Measurements from ENCODE around the gene MTARC1. TPM values are rescaled to one million over a fixed set of nuclear protein-coding genes. Genes with fewer than 3 reads are reported as not detected.
A peak's percentile ranks its signal among the peaks of the same experiment; 100 is the strongest.

MTARC1 gene
- total RNA-seq, 1 donor from 2014 or later, result 18.0 TPM

DNA sequence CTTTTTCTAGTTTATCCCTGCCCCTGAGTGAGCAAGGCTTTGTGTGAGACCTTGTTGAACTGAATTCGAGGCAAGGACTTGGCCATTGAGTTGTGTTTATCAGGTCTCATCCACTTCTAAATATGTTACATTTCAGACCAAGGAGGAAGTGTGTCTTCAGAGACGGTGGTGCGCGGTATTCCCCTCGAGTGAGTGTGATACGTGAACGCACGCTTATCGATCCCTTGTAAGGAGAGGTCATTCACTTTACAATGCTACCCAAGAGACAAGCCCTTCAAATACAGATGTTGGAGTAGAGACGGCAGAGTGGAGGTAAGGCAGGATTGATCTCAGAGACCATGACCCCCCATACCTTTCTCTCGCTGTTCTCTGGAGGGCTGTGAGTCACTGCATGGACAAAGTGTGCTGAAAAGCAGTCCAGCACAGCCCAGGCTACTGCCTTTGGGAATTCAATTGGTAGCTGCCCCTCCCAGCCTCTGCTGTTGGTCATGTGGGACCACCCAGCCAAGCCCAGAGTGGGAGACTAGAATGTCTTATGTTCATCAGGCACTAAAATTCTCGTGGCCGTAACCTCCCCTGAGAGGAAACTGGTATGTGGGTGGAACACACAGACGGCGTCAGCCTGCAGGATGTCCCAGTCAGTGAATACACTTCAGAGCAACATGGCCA, 16.3 kb upstream of the MTARC1 start:
- Mint-ChIP-seq H3K36me3 (peaks cover 3% of the 10 kb centered on the region), H3K27ac (no peak overlapping the region)
- no peak for DNase-seq (ENCODE audit: extremely low spot score, unreplicated experiment)

DNA sequence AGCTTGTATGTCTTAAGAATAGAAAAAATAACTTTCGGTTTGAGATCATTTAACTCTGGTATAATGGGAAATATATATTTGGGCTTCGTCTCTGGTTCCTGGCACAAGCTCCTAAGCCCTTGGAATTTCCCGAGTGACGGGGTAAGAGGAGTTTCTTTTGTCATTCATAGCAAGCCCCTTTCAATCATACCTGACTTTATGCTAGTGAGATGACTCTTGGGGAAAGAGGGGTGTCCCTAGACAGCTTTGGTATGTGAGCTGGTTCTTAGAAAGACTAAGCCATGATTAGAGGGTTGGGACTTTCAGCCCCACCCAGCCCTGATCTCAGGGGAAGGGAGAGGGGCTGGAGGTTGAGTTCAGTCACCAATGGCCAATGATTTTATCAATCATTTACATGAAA, 13.9 kb upstream of the MTARC1 start:
- Mint-ChIP-seq H3K36me3 (peaks cover 3% of the 10 kb centered on the region), H3K9me3 (no peaks in the 10 kb centered on the region), H3K27me3 (no peaks in the 10 kb centered on the region), H3K4me3 (no peak overlapping the region), H3K4me1 (ENCODE audit: unreplicated experiment) (peaks cover 5% of the 10 kb centered on the region), H3K27ac (no peak overlapping the region)
- TF ChIP-seq CTCF (conservative IDR thresholded peaks at IDR 0.05), result no peak
- no peak for DNase-seq (ENCODE audit: extremely low spot score, unreplicated experiment)

More for the DNA sequence above, 16.3 kb upstream of the MTARC1 start:
- no peak for TF ChIP-seq CTCF (conservative IDR thresholded peaks at IDR 0.05)
- Mint-ChIP-seq H3K4me1 (ENCODE audit: unreplicated experiment) (no peaks in the 10 kb centered on the region), H3K27me3 (no peaks in the 10 kb centered on the region), H3K4me3 (no peak overlapping the region), H3K9me3 (no peaks in the 10 kb centered on the region)

DNA sequence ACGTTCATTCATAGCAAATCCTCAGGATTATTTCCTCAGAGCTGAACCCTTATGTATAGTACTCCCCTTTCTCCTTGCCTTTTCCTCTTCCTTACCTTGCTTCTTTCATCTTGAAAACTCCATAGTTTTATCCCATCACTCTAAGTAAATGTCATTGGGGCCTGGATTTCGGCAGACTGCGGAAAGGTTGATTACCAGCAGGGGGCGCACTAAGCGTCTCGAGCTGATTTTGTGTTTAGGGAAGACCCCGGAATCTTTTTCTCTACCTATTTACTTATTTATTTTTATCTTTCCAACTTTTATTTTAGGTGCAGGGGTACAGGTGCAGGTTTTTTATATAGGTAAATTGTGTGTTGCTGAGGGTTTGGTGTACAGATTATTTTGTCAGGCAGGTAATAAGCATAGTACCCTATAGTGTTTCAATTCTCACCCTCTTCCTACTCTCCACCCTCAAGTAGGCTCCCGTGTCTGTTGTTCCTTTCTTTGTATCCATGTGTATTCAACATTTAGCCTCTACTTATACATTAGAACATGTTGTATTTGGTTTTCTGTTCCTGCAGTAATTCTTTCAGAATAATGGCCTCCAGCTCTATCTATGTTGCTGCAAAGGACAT, 11.4 kb upstream of the MTARC1 start:
- TF ChIP-seq CTCF (conservative IDR thresholded peaks at IDR 0.05), result peak; percentile 91
- H3K9me3 Mint-ChIP-seq, result no peaks in the 10 kb centered on the region
- no peak overlapping the region for H3K27ac Mint-ChIP-seq
- no peak for DNase-seq (ENCODE audit: extremely low spot score, unreplicated experiment)
- no peaks in the 10 kb centered on the region for H3K27me3 Mint-ChIP-seq
- no peaks in the 10 kb centered on the region for H3K36me3 Mint-ChIP-seq
- peaks cover 5% of the 10 kb centered on the region for H3K4me1 Mint-ChIP-seq (ENCODE audit: unreplicated experiment)
- H3K4me3 Mint-ChIP-seq, result no peak overlapping the region

GRCh38 chr1:220776254-220776653, 10.5 kb upstream of the MTARC1 start:
- DNase-seq (ENCODE audit: extremely low spot score, unreplicated experiment), result no peak
- Mint-ChIP-seq H3K4me1 (ENCODE audit: unreplicated experiment) (peaks cover 5% of the 10 kb centered on the region), H3K9me3 (no peaks in the 10 kb centered on the region), H3K36me3 (no peaks in the 10 kb centered on the region), H3K27ac (no peak overlapping the region), H3K27me3 (no peaks in the 10 kb centered on the region), H3K4me3 (no peak overlapping the region)
- no peak for TF ChIP-seq CTCF (conservative IDR thresholded peaks at IDR 0.05)

- H3K27me3 Mint-ChIP-seq, result no peaks in the 10 kb centered on the region
- TF ChIP-seq CTCF (conservative IDR thresholded peaks at IDR 0.05), result peak; percentile 96
- no peak overlapping the region for H3K4me3 Mint-ChIP-seq
- H3K27ac Mint-ChIP-seq, result no peak overlapping the region
- no peaks in the 10 kb centered on the region for H3K36me3 Mint-ChIP-seq
- peaks cover 5% of the 10 kb centered on the region for H3K4me1 Mint-ChIP-seq (ENCODE audit: unreplicated experiment)
- DNase-seq (ENCODE audit: extremely low spot score, unreplicated experiment), result peak; percentile 88
- no peaks in the 10 kb centered on the region for H3K9me3 Mint-ChIP-seq
Measured at GRCh38 chr1:220776720-220777326, 9.9 kb upstream of the MTARC1 start.
